Motor neuron (in vitro differentiated cells): Measurements from ENCODE around the gene FARP1. TPM values are rescaled to one million over a fixed set of nuclear protein-coding genes. Genes with fewer than 3 reads are reported as not detected.

Experiments used
- ATAC-seq, 8 experiments: fragments of 200-7000 bp; cut with Tn5 transposase; replicated peaks in 6 of 8; 2 replicates each; pipeline ENCODE4 v1.8.0; 2021; ENCODE audit warnings: mild to moderate bottlenecking in 8 of 8, moderate library complexity in 8 of 8
- H3K27ac ChIP-seq, 2 donors: fragments of 250-450 bp; sonication (Bioruptor Pico); 2 replicates each; pipeline ENCODE4 v1.9.0; 2021; ENCODE audit warnings: antibody characterized with exemption in 2 of 2, mild to moderate bottlenecking in 2 of 2, moderate library complexity in 1 of 2
- H3K4me1 ChIP-seq, 2 donors: fragments of 250-450 bp; sonication (Bioruptor Pico); replicated peaks in 1 of 2; 2 replicates each; pipeline ENCODE4 v1.6.1; 2021; ENCODE audit warnings: antibody characterized with exemption in 2 of 2, mild to moderate bottlenecking in 2 of 2, moderate library complexity in 1 of 2
- H3K4me3 ChIP-seq, 5 donors: fragments of 250-450 bp; sonication (Bioruptor Pico); 2 replicates each; pipeline ENCODE4 v1.9.0; 2021; ENCODE audit warnings: antibody characterized with exemption in 5 of 5, mild to moderate bottlenecking in 5 of 5, moderate library complexity in 4 of 5
- WGBS, 10 experiments: fragments of 450-650 bp; shearing (Covaris generic); methylation state at CpG; one replicate each; pipeline ENCODE4 v1.0.0; 2022; 5-methylcytosine and 5-hydroxymethylcytosine counted together
- in situ Hi-C, 9 experiments: fragments of 400-800 bp; cut with MboI; loops; one replicate each; pipeline ENCODE4 v1.15.0; 2021; ENCODE audit warnings: low sequenced_read_pairs in 9 of 9, low pct_unique_long_range_greater_than_20kb in 2 of 9; ENCODE audit not compliant: unreplicated experiment in 9 of 9
- total RNA-seq, 8 experiments: library from RNA; unstranded; fragments of 300-600 nt; gene quantifications; 2 replicates each; pipeline versions ENCODE4 v1.2.3 to v1.2.4, GENCODE V29; 2022

FARP1 gene
- 100 to 1,000 TPM in 1 of 8 experiments, 10 to 100 TPM in 6, 1 to 10 TPM in 1; 6.5 to 349 (median 25.6) TPM for total RNA-seq

- Histone ChIP-seq H3K4me3 (peak within 1 kb of the TSS; percentile 60 to 98 (median 88)), H3K4me1 (peaks cover 14 to 22% of the 10 kb centered on the region in 2 donors), H3K27ac (peak within 1 kb of the TSS; percentile 54 to 72)
- in situ Hi-C loops: loop anchor here in 2 of 9 experiments (25.0 kb wide), 2 partner anchors 95 to 270 kb away; no protein-coding TSS in a partner anchor
- 20% methylated on average over 2 of the region's 98 CpGs; no CpG with 5 or more reads in 9 of the 10 experiments for WGBS, 10 experiments
- ATAC-seq: peak; percentile 73 to 92 (median 89)
These were observed at the start of gene FARP1 for GRCh38 chr13:98142380-98143156. TSS of gene FARP1 (plus strand) at chr13:98143094. CDS start at chr13:98213243, 70,149 bp downstream.

GRCh38 chr13:98094678-98095266, 48.1 kb upstream of the FARP1 start:
- in situ Hi-C loops: no loop called here
- Histone ChIP-seq H3K27ac (no peak overlapping the region), H3K4me3 (no peak overlapping the region), H3K4me1 (no peaks in the 10 kb centered on the region)
- no peak for ATAC-seq
- WGBS, 10 experiments: 40 to 100% (median 86%) methylated on average over 1 to 6 of the region's 6 CpGs; no CpG with 5 or more reads in 1 of the 10 experiments

GRCh38 chr13:98096059-98096458, 46.8 kb upstream of the FARP1 start:
- no peak overlapping the region for H3K4me3 ChIP-seq
- ATAC-seq: no peak
- no peak overlapping the region for H3K27ac ChIP-seq
- WGBS, 10 experiments: 36 to 93% (median 54%) methylated on average over 2 to 5 of the region's 5 CpGs; no CpG with 5 or more reads in 3 of the 10 experiments
- in situ Hi-C loops: no loop called here
- no peaks in the 10 kb centered on the region for H3K4me1 ChIP-seq

GRCh38 chr13:98097749-98098148, 45.1 kb upstream of the FARP1 start:
- Histone ChIP-seq H3K27ac (no peak overlapping the region), H3K4me1 (no peaks in the 10 kb centered on the region), H3K4me3 (no peak overlapping the region)
- no peak for ATAC-seq
- in situ Hi-C loops: no loop called here
- 36 to 89% (median 79%) methylated on average over 1 to 5 of the region's 5 CpGs; no CpG with 5 or more reads in 1 of the 10 experiments for WGBS, 10 experiments

- in situ Hi-C loops: no loop called here
- peak in 1 of 8 experiments; percentile 42 for ATAC-seq
These were observed 44.4 kb upstream of the FARP1 start for GRCh38 chr13:98098516-98098915.

GRCh38 chr13:98099627-98100026, 43.3 kb upstream of the FARP1 start:
- in situ Hi-C loops: no loop called here
- Histone ChIP-seq H3K4me1 (no peaks in the 10 kb centered on the region), H3K4me3 (no peak overlapping the region), H3K27ac (no peak overlapping the region)
- ATAC-seq: no peak
- WGBS, 10 experiments: 67 to 100% (median 95%) methylated on average over 1 to 4 of the region's 4 CpGs; no CpG with 5 or more reads in 1 of the 10 experiments

More at GRCh38 chr13:98098516-98098915, 44.4 kb upstream of the FARP1 start:
- H3K4me1 ChIP-seq: no peaks in the 10 kb centered on the region
- no peak overlapping the region for H3K4me3 ChIP-seq
- no peak overlapping the region for H3K27ac ChIP-seq
- 33 to 100% (median 85%) methylated on average over 1 to 7 of the region's 7 CpGs for WGBS, 10 experiments

- WGBS, 10 experiments: 67 to 100% (median 89%) methylated on average over 2 to 10 of the region's 10 CpGs; no CpG with 5 or more reads in 2 of the 10 experiments
- ATAC-seq: no peak
- in situ Hi-C loops: no loop called here
These were observed 42.4 kb upstream of the FARP1 start for GRCh38 chr13:98100481-98100880.

GRCh38 chr13:98103531-98103930, 39.4 kb upstream of the FARP1 start:
- 29 to 100% (median 89%) methylated on average over 1 to 2 of the region's 2 CpGs; no CpG with 5 or more reads in 4 of the 10 experiments for WGBS, 10 experiments
- in situ Hi-C loops: no loop called here
- H3K4me3 ChIP-seq: no peak overlapping the region
- ATAC-seq: no peak
- no peaks in the 10 kb centered on the region for H3K4me1 ChIP-seq
- no peak overlapping the region for H3K27ac ChIP-seq

More at GRCh38 chr13:98100481-98100880, 42.4 kb upstream of the FARP1 start:
- H3K4me1 ChIP-seq: no peaks in the 10 kb centered on the region
- no peak overlapping the region for H3K4me3 ChIP-seq
- no peak overlapping the region for H3K27ac ChIP-seq

GRCh38 chr13:98103942-98104880, 38.7 kb upstream of the FARP1 start:
- Histone ChIP-seq H3K27ac (no peak overlapping the region), H3K4me3 (no peak overlapping the region), H3K4me1 (no peaks in the 10 kb centered on the region)
- in situ Hi-C loops: no loop called here
- WGBS, 10 experiments: 50 to 100% (median 73%) methylated on average over 1 to 8 of the region's 10 CpGs
- ATAC-seq: peak in 1 of 8 experiments; percentile 28

- in situ Hi-C loops: no loop called here
- peak in 4 of 8 experiments; percentile 33 to 97 (median 72) for ATAC-seq
- no peaks in the 10 kb centered on the region for H3K4me1 ChIP-seq
- H3K27ac ChIP-seq: no peak overlapping the region
- no peak overlapping the region for H3K4me3 ChIP-seq
- WGBS, 10 experiments: 7 to 86% (median 58%) methylated on average over 1 to 3 of the region's 3 CpGs; no CpG with 5 or more reads in 2 of the 10 experiments
These were observed 37.0 kb upstream of the FARP1 start for GRCh38 chr13:98105929-98106336.

- in situ Hi-C loops: no loop called here
- Histone ChIP-seq H3K4me3 (no peak overlapping the region), H3K27ac (no peak overlapping the region), H3K4me1 (no peaks in the 10 kb centered on the region)
- peak in 1 of 8 experiments; percentile 35 for ATAC-seq
- WGBS, 10 experiments: 46 to 100% (median 80%) methylated on average over 1 to 3 of the region's 3 CpGs; no CpG with 5 or more reads in 3 of the 10 experiments
These were observed 34.6 kb upstream of the FARP1 start for GRCh38 chr13:98108341-98108740.

- H3K4me1 ChIP-seq: no peaks in the 10 kb centered on the region
- no peak overlapping the region for H3K4me3 ChIP-seq
- ATAC-seq: no peak
- no peak overlapping the region for H3K27ac ChIP-seq
- WGBS, 10 experiments: 58 to 100% (median 78%) methylated on average over 1 to 5 of the region's 7 CpGs
- in situ Hi-C loops: no loop called here
These were observed 33.6 kb upstream of the FARP1 start for GRCh38 chr13:98109226-98109853.
